Gastrocnemius medialis (tissue), 4 donors: ENCODE results near the gene SLC39A8.

Source experiments
- POLR2A ChIP-seq, 2 donors: fragments of 450-650 bp; IDR thresholded peaks; one replicate each; pipeline ENCODE4 v1.6.1; 2017; ENCODE audit warnings: antibody characterized with exemption in 2 of 2, mild to moderate bottlenecking in 2 of 2, moderate library complexity in 2 of 2
- TF ChIP-seq, protein P1 (sequence below), 5 experiments: fragments of 450-650 bp in 3 of 5; fragments of 200-600 bp in 2 of 5; sonication (generic) in 2 of 5; IDR thresholded peaks in 4 of 5; conservative IDR thresholded peaks in 1 of 5; 1 replicate in 4 of 5; 2 replicates in 1 of 5; pipeline ENCODE4 v1.5.1; 2016 to 2019; ENCODE audit warnings: antibody characterized with exemption in 5 of 5, mild to moderate bottlenecking in 3 of 5, moderate library complexity in 3 of 5

DNA sequence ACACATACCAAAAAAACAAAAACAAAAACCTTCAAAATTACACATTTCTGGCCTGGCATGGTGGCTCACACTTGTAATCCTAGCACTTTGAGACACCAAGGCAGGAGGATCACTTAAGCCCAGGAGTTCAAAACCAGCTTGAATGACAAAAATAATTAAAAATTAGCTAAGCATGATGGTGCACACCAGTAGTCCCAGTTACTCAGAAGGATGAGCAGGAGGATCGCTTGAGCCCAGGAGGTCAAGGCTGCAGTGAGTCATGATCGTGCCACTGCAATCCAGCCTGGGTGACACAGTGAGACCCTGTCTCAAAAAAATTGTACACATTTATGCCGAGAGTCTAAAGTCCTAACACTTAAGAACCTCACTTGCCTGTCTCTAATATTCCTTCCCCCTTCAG, 18.3 kb downstream of the SLC39A8 start:
- TF ChIP-seq, protein P1, sequence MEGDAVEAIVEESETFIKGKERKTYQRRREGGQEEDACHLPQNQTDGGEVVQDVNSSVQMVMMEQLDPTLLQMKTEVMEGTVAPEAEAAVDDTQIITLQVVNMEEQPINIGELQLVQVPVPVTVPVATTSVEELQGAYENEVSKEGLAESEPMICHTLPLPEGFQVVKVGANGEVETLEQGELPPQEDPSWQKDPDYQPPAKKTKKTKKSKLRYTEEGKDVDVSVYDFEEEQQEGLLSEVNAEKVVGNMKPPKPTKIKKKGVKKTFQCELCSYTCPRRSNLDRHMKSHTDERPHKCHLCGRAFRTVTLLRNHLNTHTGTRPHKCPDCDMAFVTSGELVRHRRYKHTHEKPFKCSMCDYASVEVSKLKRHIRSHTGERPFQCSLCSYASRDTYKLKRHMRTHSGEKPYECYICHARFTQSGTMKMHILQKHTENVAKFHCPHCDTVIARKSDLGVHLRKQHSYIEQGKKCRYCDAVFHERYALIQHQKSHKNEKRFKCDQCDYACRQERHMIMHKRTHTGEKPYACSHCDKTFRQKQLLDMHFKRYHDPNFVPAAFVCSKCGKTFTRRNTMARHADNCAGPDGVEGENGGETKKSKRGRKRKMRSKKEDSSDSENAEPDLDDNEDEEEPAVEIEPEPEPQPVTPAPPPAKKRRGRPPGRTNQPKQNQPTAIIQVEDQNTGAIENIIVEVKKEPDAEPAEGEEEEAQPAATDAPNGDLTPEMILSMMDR (IDR thresholded peaks at IDR 0.05 in 4 of 5, conservative IDR thresholded peaks at IDR 0.05 in 1 of 5): no peak
- no peak for TF ChIP-seq POLR2A (IDR thresholded peaks at IDR 0.05)
